ENCODE results near the gene HAGH.
"Not testable (repeated sequence)": the region's sequence is repeated elsewhere in the genome, so short reads cannot be mapped to it uniquely, and the experiment has no call there.

Gene HAGH

DNA sequence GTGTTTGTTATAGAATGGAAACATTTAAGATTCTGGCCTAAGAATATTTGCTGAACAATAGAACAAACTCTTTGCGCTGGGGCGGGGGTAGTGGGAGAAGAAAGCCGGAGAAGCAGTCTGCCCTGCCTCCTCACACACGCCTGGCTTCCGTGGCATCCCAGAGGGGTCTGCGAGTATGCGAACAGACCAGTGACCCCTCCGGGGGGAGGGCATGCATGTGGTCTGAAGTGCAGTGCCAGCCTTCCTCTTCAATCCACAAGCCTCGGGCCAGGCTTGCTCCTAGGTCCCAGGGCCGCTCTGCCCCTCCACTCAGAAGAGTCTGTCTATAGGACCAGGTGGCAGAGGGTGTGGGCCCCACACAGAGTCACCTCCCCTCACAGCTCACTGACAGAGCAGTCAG lies 19.0 kb downstream of the HAGH start:
- Mint-ChIP-seq H3K9me3 (no peaks in the 10 kb centered on the region), H3K27ac (no peak overlapping the region), H3K36me3 (ENCODE audit: low read depth) (peaks cover 10% of the 10 kb centered on the region), H3K4me1 (ENCODE audit: low read depth) (peaks cover 3% of the 10 kb centered on the region), H3K27me3 (no peaks in the 10 kb centered on the region), H3K4me3 (no peak overlapping the region)

DNA sequence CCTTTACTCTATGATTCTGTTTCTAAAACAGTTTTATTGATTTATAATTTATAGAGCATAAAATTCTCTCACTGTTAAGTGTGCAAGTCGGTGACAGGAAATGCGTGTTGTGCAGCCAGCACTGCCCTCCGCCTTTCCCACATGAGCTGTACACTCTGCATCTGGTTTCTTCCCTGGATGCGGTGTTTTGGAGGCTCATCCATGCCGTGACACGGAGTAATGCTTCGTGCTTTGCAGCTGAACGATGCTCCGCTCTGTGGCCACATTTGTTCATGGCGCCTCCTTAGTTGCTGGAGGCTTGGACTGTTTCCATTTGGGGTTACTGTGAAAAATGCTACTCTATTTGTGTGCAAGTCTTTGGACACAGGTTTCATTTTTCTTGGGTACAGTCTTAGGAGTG lies 25.9 kb downstream of the HAGH start:
- H3K4me1 Mint-ChIP-seq (ENCODE audit: low read depth), result no peaks in the 10 kb centered on the region
- no peak overlapping the region for H3K27ac Mint-ChIP-seq
- H3K9me3 Mint-ChIP-seq, result peaks cover 9% of the 10 kb centered on the region
- H3K4me3 Mint-ChIP-seq, result no peak overlapping the region
- H3K27me3 Mint-ChIP-seq, result no peaks in the 10 kb centered on the region
- peaks cover 4% of the 10 kb centered on the region for H3K36me3 Mint-ChIP-seq (ENCODE audit: low read depth)

DNA sequence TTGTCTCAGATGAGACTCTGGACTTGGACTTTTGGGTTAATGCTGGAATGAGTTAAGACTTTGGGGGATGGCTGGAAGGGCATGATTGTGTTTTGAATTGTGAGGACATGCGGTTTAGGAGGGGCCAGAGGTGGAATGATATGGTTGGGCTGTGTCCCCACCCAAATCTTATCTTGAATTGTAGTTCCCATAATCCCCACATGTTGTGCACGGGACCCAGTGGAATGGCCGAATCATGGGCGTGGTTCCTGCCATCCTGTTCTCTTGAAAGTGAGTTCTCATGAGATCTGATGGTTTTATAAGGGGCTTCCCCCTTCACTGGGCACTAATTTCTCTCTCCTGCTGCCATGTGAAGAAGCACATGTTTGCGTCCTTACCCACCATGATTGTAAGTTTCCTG lies 27.4 kb downstream of the HAGH start:
- H3K36me3 Mint-ChIP-seq (ENCODE audit: low read depth); H3K27ac Mint-ChIP-seq; H3K27me3 Mint-ChIP-seq; H3K4me3 Mint-ChIP-seq; H3K9me3 Mint-ChIP-seq; H3K4me1 Mint-ChIP-seq (ENCODE audit: low read depth): not testable (repeated sequence)

DNA sequence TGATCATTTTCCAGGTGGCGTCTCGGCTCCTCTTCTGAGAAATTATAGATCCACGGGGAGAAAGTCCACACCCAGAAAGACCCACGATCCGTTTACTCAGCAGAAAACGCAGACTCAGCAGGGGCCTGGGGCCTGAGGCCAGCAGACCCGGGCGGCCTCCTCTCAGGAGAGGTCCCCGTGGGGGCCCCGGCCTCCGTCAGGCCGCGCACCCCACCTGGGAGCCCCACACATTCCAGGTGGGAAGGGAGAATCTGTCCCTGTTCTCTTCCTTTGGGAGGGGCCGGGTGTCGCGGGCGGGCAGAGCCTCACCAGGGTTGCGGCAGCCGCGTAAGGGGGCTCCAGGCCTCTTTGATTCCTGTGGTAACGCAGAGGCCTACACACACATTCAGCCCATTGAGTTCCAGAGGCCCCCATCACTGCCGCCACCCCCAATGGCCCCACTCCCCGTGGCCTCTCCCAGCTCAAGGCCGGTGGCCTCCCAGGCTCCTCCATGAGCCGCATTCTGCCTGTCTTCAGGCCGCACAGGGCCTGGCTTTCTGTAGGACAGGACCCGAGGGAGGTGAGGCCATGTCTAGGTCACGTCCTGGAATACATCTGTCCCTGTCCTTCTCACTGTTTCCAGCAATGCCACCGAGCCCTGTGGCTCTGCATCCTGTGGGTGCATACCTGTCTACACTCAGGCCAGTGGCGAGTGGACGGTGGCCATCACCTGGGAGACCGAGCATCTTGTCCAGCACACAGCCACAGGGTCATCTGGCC lies 31.5 kb downstream of the HAGH start:
- Mint-ChIP-seq H3K4me3 (no peak overlapping the region), H3K27me3 (no peaks in the 10 kb centered on the region), H3K27ac (no peak overlapping the region), H3K4me1 (ENCODE audit: low read depth) (no peaks in the 10 kb centered on the region), H3K36me3 (ENCODE audit: low read depth) (no peaks in the 10 kb centered on the region), H3K9me3 (peaks cover 4% of the 10 kb centered on the region)

DNA sequence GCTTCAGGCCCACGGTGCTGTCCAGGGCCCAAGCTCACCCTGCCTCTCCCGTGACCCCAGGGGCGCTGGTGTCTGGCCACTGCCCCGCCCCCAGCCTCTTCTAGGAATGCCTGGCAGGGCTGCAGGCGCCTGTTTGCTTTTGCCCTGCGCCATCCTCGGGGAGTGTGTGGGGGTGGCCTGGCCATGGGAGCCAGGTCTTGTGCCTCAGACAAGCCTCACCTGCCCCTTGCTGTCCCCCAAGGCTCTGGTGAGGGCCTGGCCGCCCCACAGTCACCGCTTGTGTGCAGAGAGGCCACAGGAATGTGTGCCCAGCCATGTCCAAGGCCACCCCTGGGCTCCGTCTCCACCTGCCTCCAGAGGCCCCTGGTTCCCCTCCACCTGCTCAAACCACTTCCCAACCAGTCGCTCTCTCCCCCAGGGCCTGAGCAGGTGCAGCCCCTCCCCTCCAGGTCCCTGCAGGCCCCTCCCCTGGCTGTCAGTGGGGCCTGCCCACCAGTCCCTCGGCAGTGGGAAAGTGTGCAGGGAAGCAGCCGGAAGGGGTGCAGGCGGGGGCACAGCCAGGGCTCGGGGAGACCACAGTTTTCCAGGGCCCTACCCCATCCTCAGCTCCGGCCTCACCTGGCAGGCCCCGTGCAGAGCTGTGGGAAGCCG lies 32.3 kb downstream of the HAGH start:
- H3K27me3 Mint-ChIP-seq, result no peaks in the 10 kb centered on the region
- no peaks in the 10 kb centered on the region for H3K36me3 Mint-ChIP-seq (ENCODE audit: low read depth)
- H3K4me3 Mint-ChIP-seq, result no peak overlapping the region
- H3K27ac Mint-ChIP-seq, result no peak overlapping the region
- H3K9me3 Mint-ChIP-seq, result no peaks in the 10 kb centered on the region
- H3K4me1 Mint-ChIP-seq (ENCODE audit: low read depth), result no peaks in the 10 kb centered on the region

DNA sequence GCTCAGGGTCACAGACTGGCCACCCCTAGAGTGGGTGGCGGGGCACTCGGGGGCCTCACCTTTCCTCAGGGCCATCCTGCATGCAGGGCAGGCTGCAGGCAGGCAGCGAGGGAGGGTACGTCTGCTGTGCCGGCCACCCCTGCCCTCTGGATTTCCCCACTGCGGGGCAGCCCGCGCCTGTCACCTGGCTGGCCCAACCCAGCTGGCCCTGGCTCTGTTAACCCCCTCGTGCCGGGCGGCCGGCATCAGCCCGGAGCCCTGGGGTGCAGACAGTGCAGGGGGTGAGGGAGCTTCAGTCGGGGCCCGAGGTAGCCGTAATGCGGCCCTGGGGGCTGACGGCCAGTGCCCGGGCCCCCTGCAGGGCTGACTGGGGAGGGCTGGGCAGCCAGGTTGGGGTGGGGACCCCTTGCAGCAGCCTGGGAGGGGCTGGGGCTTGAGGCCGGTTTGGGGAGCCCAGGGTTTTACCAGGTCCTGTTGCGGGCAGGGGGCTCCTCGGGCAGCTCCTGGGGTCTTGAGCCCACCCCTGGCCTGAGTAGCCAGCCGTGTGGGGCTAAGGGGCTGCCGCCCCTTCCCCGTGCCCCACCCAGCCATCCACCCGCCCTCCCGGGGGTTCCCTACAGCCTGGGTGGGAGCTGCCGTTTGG lies 32.9 kb downstream of the HAGH start, which contains the start of gene IGFALS:
Gene IGFALS (minus strand): TSS at position 128 of the 643 bp plus-strand sequence. CDS start 53 bp downstream, at position 75.
- Mint-ChIP-seq H3K4me1 (ENCODE audit: low read depth) (no peaks in the 10 kb centered on the region), H3K9me3 (no peaks in the 10 kb centered on the region), H3K36me3 (ENCODE audit: low read depth) (peaks cover 5% of the 10 kb centered on the region), H3K4me3 (no peak within 1 kb of the TSS), H3K27ac (no peak within 1 kb of the TSS), H3K27me3 (no peaks in the 10 kb centered on the region)

DNA sequence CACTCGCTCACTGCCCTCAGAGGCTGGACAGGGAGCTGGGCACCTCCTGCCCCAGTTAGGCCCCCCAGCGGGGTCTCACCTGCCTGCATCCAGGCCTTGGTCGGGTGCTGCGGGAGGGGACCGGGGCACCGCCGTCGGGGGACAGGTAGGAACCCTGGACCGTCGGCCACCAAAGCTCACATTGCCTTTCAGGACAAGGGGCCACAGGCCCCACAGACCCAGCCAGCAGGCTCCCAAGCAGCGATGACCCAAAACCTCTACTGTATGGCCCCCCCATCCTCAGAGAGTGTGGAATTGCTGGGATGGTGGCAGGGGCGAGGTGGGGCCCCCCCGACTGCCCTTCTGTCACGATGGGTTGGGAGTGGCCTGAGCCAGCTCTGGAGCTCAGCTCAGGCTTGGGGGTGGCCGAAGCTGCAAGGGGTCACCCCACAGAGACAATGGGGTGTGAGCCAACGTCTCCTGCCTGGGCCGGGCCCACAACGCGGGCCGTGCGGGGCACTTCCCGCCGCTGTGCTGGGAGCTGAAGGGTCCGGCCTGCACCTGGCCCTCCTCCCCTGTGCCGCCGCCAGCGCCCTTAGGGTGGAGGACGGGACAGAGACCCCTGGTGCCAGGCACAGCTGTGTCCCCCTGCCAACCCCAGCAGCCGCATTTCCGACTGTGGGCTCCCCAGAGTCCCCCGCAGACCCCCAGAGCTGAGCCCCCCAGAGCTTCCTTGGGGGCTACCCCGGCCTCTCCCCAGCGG lies 33.6 kb downstream of the HAGH start:
- no peaks in the 10 kb centered on the region for H3K9me3 Mint-ChIP-seq
- no peaks in the 10 kb centered on the region for H3K4me1 Mint-ChIP-seq (ENCODE audit: low read depth)
- H3K4me3 Mint-ChIP-seq, result no peak overlapping the region
- no peak overlapping the region for H3K27ac Mint-ChIP-seq
- H3K27me3 Mint-ChIP-seq, result no peaks in the 10 kb centered on the region
- peaks cover 5% of the 10 kb centered on the region for H3K36me3 Mint-ChIP-seq (ENCODE audit: low read depth)

DNA sequence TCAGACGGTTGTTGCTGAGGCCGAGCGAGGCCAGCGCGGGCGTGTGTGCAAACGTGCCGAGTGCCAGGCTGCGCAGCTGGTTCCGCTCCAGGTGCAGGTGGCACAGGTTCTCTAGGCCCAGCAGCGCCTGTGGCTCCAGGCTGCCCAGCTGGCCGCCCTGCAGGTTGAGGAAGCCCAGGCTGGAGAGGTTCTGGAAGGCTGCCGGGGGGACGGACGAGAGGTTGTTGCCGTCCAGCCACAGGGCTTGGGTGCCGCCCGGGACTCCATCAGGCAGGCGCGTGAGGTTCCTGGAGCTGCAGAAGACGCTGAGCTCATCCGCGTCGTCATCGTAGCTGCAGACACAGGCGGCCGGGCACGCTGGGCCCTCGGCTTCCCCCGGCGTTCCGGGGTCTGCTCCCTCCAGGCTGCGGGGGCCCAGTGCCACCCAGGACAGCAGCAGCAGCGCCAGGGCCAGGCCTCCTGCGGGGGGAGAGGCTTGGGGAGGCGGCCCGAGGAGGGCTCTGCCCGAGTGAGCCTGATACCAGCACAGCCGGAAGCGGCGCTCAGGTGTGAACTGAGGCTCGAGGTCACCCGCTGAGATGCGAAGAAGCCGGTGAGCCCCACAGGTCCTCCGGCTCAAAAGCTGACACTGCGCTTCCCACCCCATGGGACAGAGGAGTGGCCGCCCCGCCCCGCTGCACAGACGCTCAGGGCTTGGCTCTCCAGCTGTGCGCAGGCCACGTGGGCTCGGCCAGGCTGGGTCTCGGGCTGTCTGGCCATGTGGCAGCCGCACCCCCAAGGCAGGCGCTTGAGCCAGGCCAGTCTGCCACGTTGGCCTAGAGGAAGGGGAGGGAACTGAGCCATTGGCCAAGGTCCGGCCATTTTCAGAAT lies 34.4 kb downstream of the HAGH start:
- H3K4me1 Mint-ChIP-seq (ENCODE audit: low read depth), result no peaks in the 10 kb centered on the region
- no peak overlapping the region for H3K4me3 Mint-ChIP-seq
- peaks cover 5% of the 10 kb centered on the region for H3K36me3 Mint-ChIP-seq (ENCODE audit: low read depth)
- no peaks in the 10 kb centered on the region for H3K27me3 Mint-ChIP-seq
- H3K27ac Mint-ChIP-seq, result no peak overlapping the region
- H3K9me3 Mint-ChIP-seq, result no peaks in the 10 kb centered on the region

DNA sequence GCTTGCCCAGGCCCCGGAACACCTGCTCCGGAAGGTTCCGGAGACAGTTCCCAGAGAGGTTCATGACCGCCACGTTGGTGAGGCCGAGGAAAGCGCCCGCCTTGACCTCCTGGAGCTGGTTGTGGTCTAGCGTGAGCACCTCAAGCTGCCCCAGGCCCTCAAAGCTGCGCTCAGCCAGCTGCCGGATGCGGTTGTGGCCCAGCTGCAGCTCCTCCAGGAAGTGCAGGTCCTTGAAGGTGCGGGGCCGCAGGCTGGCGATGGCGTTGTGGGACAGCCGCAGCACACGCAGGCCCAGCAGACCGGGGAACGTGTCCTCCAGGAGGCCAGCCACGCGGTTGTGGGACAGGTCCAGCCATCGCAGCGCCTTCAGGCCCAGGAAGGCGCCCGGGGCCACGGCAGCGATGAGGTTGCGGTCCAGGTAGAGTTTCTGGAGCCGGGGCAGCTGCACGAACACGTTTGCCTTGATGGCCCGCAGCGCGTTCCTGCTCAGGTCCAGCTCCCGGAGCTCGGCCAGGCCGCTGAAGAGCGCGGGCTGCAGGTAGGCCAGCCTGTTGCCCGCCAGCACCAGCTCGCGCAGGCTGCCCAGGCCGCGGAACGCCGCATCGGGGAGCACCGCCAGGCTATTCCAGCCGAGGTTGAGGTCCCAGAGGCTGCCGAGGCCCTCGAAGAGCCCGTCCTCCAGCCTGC lies 35.2 kb downstream of the HAGH start:
- H3K9me3 Mint-ChIP-seq, result no peaks in the 10 kb centered on the region
- no peak overlapping the region for H3K27ac Mint-ChIP-seq
- H3K27me3 Mint-ChIP-seq, result no peaks in the 10 kb centered on the region
- H3K4me1 Mint-ChIP-seq (ENCODE audit: low read depth), result no peaks in the 10 kb centered on the region
- no peak overlapping the region for H3K4me3 Mint-ChIP-seq
- H3K36me3 Mint-ChIP-seq (ENCODE audit: low read depth), result peaks cover 5% of the 10 kb centered on the region

DNA sequence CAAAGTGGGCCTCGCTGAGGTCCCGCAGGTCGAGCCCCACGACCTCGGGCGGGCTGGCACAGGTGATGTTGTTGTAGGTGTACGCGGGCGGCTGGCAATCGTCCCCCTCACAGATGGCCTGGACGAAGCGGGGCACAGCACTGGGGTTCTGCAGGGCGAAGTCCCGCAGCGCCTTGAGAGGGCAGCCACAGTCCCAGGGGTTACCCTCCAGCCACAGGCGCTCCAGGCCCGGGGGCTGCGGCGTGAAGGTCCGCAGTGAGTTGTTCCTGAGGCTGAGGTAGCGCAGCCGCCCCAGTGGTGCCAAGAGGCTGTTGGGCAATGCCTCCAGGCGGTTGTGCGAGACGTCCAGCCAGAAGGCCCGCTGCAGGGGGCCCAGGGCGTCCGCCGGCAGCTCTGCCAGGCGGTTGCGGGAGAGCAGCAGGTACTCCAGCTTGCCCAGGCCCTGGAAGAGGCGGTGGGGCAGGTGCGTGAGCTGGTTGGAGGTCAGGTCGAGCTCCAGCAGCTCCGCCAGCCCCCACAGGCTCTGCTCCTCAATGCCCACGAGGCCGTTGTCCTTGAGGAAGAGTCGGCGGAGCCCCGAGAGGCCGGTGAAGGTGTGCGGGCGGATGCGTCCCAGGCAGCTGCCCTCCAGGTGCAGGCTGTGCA lies 35.9 kb downstream of the HAGH start:
- no peak overlapping the region for H3K4me3 Mint-ChIP-seq
- H3K27me3 Mint-ChIP-seq, result no peaks in the 10 kb centered on the region
- H3K36me3 Mint-ChIP-seq (ENCODE audit: low read depth), result peaks cover 5% of the 10 kb centered on the region
- no peaks in the 10 kb centered on the region for H3K4me1 Mint-ChIP-seq (ENCODE audit: low read depth)
- H3K9me3 Mint-ChIP-seq, result no peaks in the 10 kb centered on the region
- no peak overlapping the region for H3K27ac Mint-ChIP-seq

DNA sequence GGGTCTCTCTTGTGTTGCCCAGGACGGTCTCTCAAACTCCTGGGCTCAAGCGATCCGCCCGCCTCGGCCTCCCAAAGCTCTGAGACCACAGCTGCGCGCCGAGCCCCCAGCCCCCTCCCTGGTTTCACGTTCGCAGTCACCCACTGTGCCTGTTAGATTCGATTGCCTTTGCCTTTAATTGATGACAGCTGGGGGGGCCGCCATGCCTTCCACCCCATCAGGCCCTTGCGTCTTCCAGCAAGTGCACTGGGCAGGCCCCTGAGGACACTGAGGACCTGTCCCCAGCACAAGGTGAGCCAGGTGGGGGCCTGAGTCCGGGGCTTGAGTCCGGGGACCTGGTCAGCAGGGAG lies 36.4 kb downstream of the HAGH start:
- peaks cover 2% of the 10 kb centered on the region for H3K4me1 Mint-ChIP-seq (ENCODE audit: low read depth)
- no peaks in the 10 kb centered on the region for H3K27me3 Mint-ChIP-seq
- H3K36me3 Mint-ChIP-seq (ENCODE audit: low read depth), result peaks cover 5% of the 10 kb centered on the region
- no peak overlapping the region for H3K27ac Mint-ChIP-seq
- H3K9me3 Mint-ChIP-seq, result no peaks in the 10 kb centered on the region
- no peak overlapping the region for H3K4me3 Mint-ChIP-seq

DNA sequence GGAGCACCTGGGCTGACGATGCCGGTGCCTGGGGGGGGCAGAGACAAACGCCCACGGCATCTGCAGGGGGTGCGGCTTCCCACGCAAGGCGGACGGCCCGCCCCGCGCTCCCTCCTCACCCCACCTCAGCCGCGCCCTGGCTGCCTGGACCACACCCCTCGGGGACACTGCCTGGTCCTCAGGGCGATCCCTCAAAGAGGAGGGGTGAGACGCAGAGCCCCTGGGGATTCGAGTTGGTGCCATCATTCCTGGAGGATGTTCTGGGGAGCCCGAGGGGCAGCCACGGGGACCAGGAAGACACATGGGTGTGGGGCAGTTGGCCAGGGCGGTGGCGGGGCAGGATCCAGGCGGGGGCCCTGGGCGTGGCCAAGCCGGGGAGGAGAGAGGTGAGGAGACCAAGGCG lies 37.0 kb downstream of the HAGH start:
- Mint-ChIP-seq H3K4me3 (no peak overlapping the region), H3K27me3 (no peaks in the 10 kb centered on the region), H3K9me3 (no peaks in the 10 kb centered on the region), H3K36me3 (ENCODE audit: low read depth) (peaks cover 5% of the 10 kb centered on the region), H3K4me1 (ENCODE audit: low read depth) (peaks cover 6% of the 10 kb centered on the region), H3K27ac (no peak overlapping the region)

DNA sequence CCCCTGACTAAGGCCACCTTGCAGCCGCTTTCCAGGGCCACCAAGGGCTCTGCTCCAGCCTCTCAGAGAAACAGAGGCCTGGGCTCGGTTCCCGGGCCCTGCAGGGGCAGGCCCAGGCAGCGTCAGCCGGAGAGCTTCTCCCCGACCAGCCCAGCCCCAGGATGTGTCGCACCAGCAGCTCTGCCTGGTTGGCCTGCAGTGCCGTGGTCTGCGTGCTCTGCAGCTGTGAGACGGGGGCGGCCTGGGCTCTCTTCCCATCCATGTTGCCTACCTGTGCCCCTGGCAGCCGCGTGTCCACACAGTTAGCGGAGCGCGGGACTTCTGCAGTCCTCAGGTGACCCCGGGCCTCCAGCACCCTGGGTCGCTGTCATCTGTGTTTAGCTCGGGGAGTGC lies 37.9 kb downstream of the HAGH start:
- Mint-ChIP-seq H3K27me3 (no peaks in the 10 kb centered on the region), H3K4me3 (no peak overlapping the region), H3K27ac (no peak overlapping the region), H3K4me1 (ENCODE audit: low read depth) (peaks cover 11% of the 10 kb centered on the region), H3K9me3 (no peaks in the 10 kb centered on the region), H3K36me3 (ENCODE audit: low read depth) (peaks cover 5% of the 10 kb centered on the region)
